Endothelial cell of umbilical vein (primary cell): ENCODE measurements around the gene XPOT. TPM values are rescaled to one million over a fixed set of nuclear protein-coding genes. Genes with fewer than 3 reads are reported as not detected.

ENCODE experiments used
- BruUV-seq: library from RNA; stranded (reverse); fragments of 400-500 nt; replicated peaks from 2 replicates; lab custom pipeline; 2021; lab: Mats Ljungman, UMichigan
- CTCF ChIA-PET: fragments of 300-600, 350-600 bp; sonication (Branson Sonifier 250); formaldehyde crosslinking; loops from one replicate; lab custom pipeline; 2021; ENCODE audit warnings: antibody characterized with exemption, inconsistent platforms; lab: Charles Lee
- POLR2A ChIA-PET: fragments of 300-600, 350-600 bp; sonication (Branson Sonifier 250); formaldehyde crosslinking; loops from one replicate; lab custom pipeline; 2021; ENCODE audit warnings: antibody characterized with exemption, inconsistent platforms; lab: Charles Lee
- DNase-seq: peaks from one replicate; pipeline ENCODE4 v3.0.0-alpha.2; 2011; ENCODE audit warnings: low read depth, low spot score
- FAIRE-seq: peaks from 2 replicates; lab custom pipeline; 2011; peaks lifted over from hg19 to GRCh38; lab: Jason Lieb, UNC
- H2AFZ ChIP-seq: 2 replicates; pipeline ENCODE4 v1.6.0; 2012; ENCODE audit warnings: low read depth, low read length, control low read depth, inconsistent platforms
- H3K27ac ChIP-seq: 2 replicates; pipeline ENCODE4 v1.5.1; 2011; ENCODE audit warnings: low read depth, mild to moderate bottlenecking, control low read depth, low read length, moderate library complexity; ENCODE audit not compliant: insufficient read depth
- H3K27me3 ChIP-seq, 2 experiments: 2 replicates each; pipeline versions ENCODE4 v1.6.0 to v1.6.1; 2011; ENCODE audit warnings: low read length in 2 of 2, mixed read lengths in 1 of 2; ENCODE audit not compliant: control insufficient read depth in 2 of 2, insufficient read depth in 2 of 2
- H3K36me3 ChIP-seq, 2 experiments: 2 replicates in 1 of 2; 3 replicates in 1 of 2; pipeline ENCODE4 v1.5.1; 2011; ENCODE audit warnings: low read length in 2 of 2, mild to moderate bottlenecking in 1 of 2, moderate library complexity in 1 of 2; ENCODE audit not compliant: control insufficient read depth in 2 of 2, insufficient read depth in 2 of 2; ENCODE audit errors: extremely low read depth in 1 of 2
- H3K4me1 ChIP-seq: 3 replicates; pipeline ENCODE4 v1.5.1; 2011; ENCODE audit warnings: mild to moderate bottlenecking, low read length; ENCODE audit not compliant: control insufficient read depth, insufficient read depth; ENCODE audit errors: extremely low read depth
- H3K4me2 ChIP-seq: 2 replicates; pipeline ENCODE4 v1.6.1; 2011; ENCODE audit warnings: low read length, control low read depth, mixed read lengths; ENCODE audit not compliant: insufficient read depth
- H3K4me3 ChIP-seq, 3 experiments: fragments of 200-600 bp in 1 of 3; sonication (generic), shearing (Covaris generic) in 1 of 3; replicated peaks in 1 of 3; 2 replicates each; pipeline ENCODE4 v1.5.1; 2011 to 2016; ENCODE audit warnings: control low read depth in 3 of 3, low read length in 3 of 3, mild to moderate bottlenecking in 2 of 3, inconsistent platforms in 1 of 3, low read depth in 1 of 3, moderate library complexity in 1 of 3; ENCODE audit not compliant: insufficient read depth in 1 of 3
- H3K79me2 ChIP-seq: 2 replicates; pipeline ENCODE4 v1.6.0; 2012; ENCODE audit warnings: low read length, inconsistent platforms; ENCODE audit not compliant: control insufficient read depth, insufficient read depth
- H3K9ac ChIP-seq: replicated peaks from 2 replicates; pipeline ENCODE3; 2011; ENCODE audit warnings: low read length, control low read depth; ENCODE audit not compliant: insufficient read depth; ENCODE audit errors: extremely low read depth
- H3K9me1 ChIP-seq: replicated peaks from 3 replicates; pipeline ENCODE4 v1.6.0; 2011; ENCODE audit warnings: mild to moderate bottlenecking, low read length; ENCODE audit not compliant: control insufficient read depth, insufficient read depth; ENCODE audit errors: extremely low read depth
- H3K9me3 ChIP-seq: replicated peaks from 2 replicates; pipeline ENCODE4 v1.5.1; 2012; ENCODE audit warnings: low read length, inconsistent platforms; ENCODE audit not compliant: control insufficient read depth, insufficient read depth
- H4K20me1 ChIP-seq: replicated peaks from 2 replicates; pipeline ENCODE3; 2011; ENCODE audit warnings: mild to moderate bottlenecking, low read length; ENCODE audit not compliant: control insufficient read depth, insufficient read depth; ENCODE audit errors: extremely low read depth
- CTCF ChIP-seq, 2 donors: IDR thresholded peaks; 1 replicate in 1 of 2; 2 replicates in 1 of 2; pipeline ENCODE4 v1.5.1; 2011; ENCODE audit warnings: low read length in 2 of 2, mild to moderate bottlenecking in 2 of 2, moderate library complexity in 2 of 2, control low read depth in 1 of 2, inconsistent platforms in 1 of 2, low read depth in 1 of 2; ENCODE audit not compliant: insufficient read depth in 1 of 2; ENCODE audit errors: extremely low read depth in 1 of 2
- EZH2 ChIP-seq: IDR thresholded peaks from 2 replicates; pipeline ENCODE4 v1.6.1; 2012; ENCODE audit warnings: borderline replicate concordance, low read depth, mild to moderate bottlenecking, moderate library complexity, low read length, inconsistent platforms; ENCODE audit not compliant: severe bottlenecking
- FOS ChIP-seq: IDR thresholded peaks from 2 replicates; pipeline ENCODE4 v1.6.1; 2011; ENCODE audit warnings: mild to moderate bottlenecking, low read length, moderate library complexity, borderline replicate concordance; ENCODE audit not compliant: insufficient read depth
- GATA2 ChIP-seq: IDR thresholded peaks from 2 replicates; pipeline ENCODE4 v1.7.0; 2011; ENCODE audit warnings: low read depth, mild to moderate bottlenecking, moderate library complexity, mixed read lengths, low read length; ENCODE audit not compliant: insufficient read length, insufficient read depth
- JUN ChIP-seq: IDR thresholded peaks from 2 replicates; pipeline ENCODE4 v1.6.1; 2011; ENCODE audit warnings: borderline replicate concordance, low read depth; ENCODE audit not compliant: insufficient read length, insufficient read depth
- MAX ChIP-seq: IDR thresholded peaks from 2 replicates; pipeline ENCODE4 v1.6.1; 2011; ENCODE audit not compliant: insufficient read depth, insufficient read length
- MYC ChIP-seq: IDR thresholded peaks from one replicate; pipeline ENCODE4 v1.6.1; 2011; ENCODE audit warnings: mild to moderate bottlenecking, low read depth, low read length
- POLR2A ChIP-seq: IDR thresholded peaks from 2 replicates; pipeline ENCODE4 v1.6.1; 2012; ENCODE audit warnings: low read depth, mild to moderate bottlenecking, control low read depth, low read length
- POLR2AphosphoS5 ChIP-seq: IDR thresholded peaks from 2 replicates; pipeline ENCODE4 v1.6.1; 2012; ENCODE audit warnings: low read depth, mild to moderate bottlenecking, control low read depth, low read length, moderate library complexity; ENCODE audit not compliant: insufficient read depth
- dilution Hi-C: fragments of 300-500 bp; cut with MboI; formaldehyde crosslinking; loops from one replicate; pipeline ENCODE4 v1.15.0; 2019; ENCODE audit warnings: low sequenced_read_pairs; ENCODE audit not compliant: extremely low pct_ligation_motif_present
- intact Hi-C: fragments of 100-400 bp; cut with micrococcal nuclease; formaldehyde crosslinking; loops from one replicate; pipeline ENCODE4 v1.10.0; 2022
- polyA plus RNA-seq, 4 experiments: library from polyadenylated mRNA; depleted of rRNA in 3 of 4; stranded (reverse) in 3 of 4; unstranded in 1 of 4; fragments of >200 nt; gene quantifications; 2 replicates each; pipeline versions ENCODE4 v1.2.1 to v1.2.3, GENCODE V29; 2011 to 2012; ENCODE audit warnings: missing spikeins in 1 of 4
- total RNA-seq: library from RNA; stranded (reverse); gene quantifications from 2 replicates; pipeline ENCODE4 v1.2.3, GENCODE V29; 2021

The XPOT gene
- total and polyA plus RNA-seq, 2 donors (not counting 3 experiments of a cell fraction or from before 2014, with no cell fraction given), result 21.9 to 88.9 TPM

GRCh38 chr12:64430886-64431285, 26.7 kb downstream of the XPOT start:
- no peak overlapping the region for H3K4me3 ChIP-seq
- H3K9me3 ChIP-seq, result no peaks in the 10 kb centered on the region
- no TSS peak for BruUV-seq
- DNase-seq, result no peak
- H3K4me1 ChIP-seq, result no peaks in the 10 kb centered on the region
- no peaks in the 10 kb centered on the region for H3K79me2 ChIP-seq
- ChIA-PET CTCF (interaction anchor here (1.7 kb wide), 1 partner anchor 10 kb away, joined by 5 read pairs; no protein-coding TSS in a partner anchor), POLR2A (no interaction called here)
- no peaks in the 10 kb centered on the region for H3K9me1 ChIP-seq
- H4K20me1 ChIP-seq, result no peaks in the 10 kb centered on the region
- no peak overlapping the region for H2AFZ ChIP-seq
- H3K9ac ChIP-seq, result no peak overlapping the region
- peaks cover 31 to 44% of the 10 kb centered on the region in 2 experiments for H3K36me3 ChIP-seq
- no peaks in the 10 kb centered on the region for H3K27me3 ChIP-seq
- no peak for FAIRE-seq
- no peak for TF ChIP-seq MAX
- no peak for TF ChIP-seq POLR2A
- no peak for TF ChIP-seq JUN
- TF ChIP-seq POLR2AphosphoS5, result no peak
- TF ChIP-seq GATA2, result no peak
- TF ChIP-seq EZH2, result no peak
- TF ChIP-seq FOS, result no peak
- no peak for TF ChIP-seq MYC
- no peak for TF ChIP-seq CTCF (IDR thresholded peaks at IDR 0.05; ENCODE audit: extremely low read depth in 1 of 2, insufficient read depth in 1 of 2, low read depth in 1 of 2, low read length in 2 of 2)
- dilution Hi-C loops (no loop called here), intact Hi-C loops (no loop called here)
- H3K4me2 ChIP-seq, result no peak overlapping the region
- no peak overlapping the region for H3K27ac ChIP-seq
